ENCODE results near the gene TPP1. TPM values are rescaled to one million over a fixed set of nuclear protein-coding genes. Genes with fewer than 3 reads are reported as not detected.

Gene TPP1
- total RNA-seq, 4 donors from 2014 or later = 45.6 to 81.3 (median 58.0) TPM

DNA sequence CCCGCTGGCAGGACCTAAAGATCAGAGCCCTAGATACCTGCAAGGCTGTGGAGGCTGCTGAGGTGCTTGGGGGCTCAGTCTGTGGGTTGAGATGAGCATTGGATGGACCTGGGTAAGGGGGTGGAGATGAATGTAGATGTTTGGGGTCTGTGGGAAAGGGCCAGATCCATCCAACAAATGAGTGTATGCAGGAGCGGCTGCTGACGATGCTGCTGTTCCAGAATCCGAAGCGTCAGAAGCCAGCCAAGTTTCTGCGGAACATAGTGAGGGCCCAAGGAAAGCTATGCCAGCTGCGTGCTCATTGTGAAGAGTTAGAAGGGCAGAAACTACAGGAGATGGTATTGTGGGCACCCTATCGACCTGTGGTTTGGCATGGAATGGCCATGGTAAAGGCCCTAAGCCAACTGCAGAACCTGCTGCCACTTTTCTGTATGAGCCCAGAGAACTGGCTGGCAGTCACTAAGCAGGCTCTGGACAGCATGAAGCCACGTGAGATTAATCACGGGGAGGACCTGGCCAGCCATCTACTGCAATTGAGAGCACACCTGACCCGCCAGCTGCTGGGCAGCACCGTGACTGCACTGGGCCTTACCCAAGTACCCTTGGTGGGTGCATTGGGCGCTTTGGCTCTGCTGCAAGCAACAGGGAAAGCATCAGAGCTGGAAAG, 52.4 kb downstream of the TPP1 start:
- DNase-seq (ENCODE audit: low spot score in 2 of 2) = no peak
- 85 to 92% methylated on average over 11 to 12 of the region's 13 CpGs for WGBS, 2 donors
- Histone ChIP-seq H3K36me3 (peaks cover 0 to 68% (median 0%) of the 10 kb centered on the region in 3 donors), H3K27me3 (no peaks in the 10 kb centered on the region), H3K27ac (no peak overlapping the region), H3K4me1 (peaks cover 0 to 11% (median 0%) of the 10 kb centered on the region in 4 donors), H3K9me3 (no peaks in the 10 kb centered on the region), H3K4me3 (no peak overlapping the region)
- TF ChIP-seq POLR2A (IDR thresholded peaks at IDR 0.05) = no peak
- no peak for TF ChIP-seq EP300 (IDR thresholded peaks at IDR 0.05)
- TF ChIP-seq, protein P1, sequence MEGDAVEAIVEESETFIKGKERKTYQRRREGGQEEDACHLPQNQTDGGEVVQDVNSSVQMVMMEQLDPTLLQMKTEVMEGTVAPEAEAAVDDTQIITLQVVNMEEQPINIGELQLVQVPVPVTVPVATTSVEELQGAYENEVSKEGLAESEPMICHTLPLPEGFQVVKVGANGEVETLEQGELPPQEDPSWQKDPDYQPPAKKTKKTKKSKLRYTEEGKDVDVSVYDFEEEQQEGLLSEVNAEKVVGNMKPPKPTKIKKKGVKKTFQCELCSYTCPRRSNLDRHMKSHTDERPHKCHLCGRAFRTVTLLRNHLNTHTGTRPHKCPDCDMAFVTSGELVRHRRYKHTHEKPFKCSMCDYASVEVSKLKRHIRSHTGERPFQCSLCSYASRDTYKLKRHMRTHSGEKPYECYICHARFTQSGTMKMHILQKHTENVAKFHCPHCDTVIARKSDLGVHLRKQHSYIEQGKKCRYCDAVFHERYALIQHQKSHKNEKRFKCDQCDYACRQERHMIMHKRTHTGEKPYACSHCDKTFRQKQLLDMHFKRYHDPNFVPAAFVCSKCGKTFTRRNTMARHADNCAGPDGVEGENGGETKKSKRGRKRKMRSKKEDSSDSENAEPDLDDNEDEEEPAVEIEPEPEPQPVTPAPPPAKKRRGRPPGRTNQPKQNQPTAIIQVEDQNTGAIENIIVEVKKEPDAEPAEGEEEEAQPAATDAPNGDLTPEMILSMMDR (IDR thresholded peaks at IDR 0.05) = no peak

- Histone ChIP-seq H3K36me3 (peaks cover 0 to 67% (median 0%) of the 10 kb centered on the region in 3 donors), H3K4me3 (no peak overlapping the region), H3K9me3 (no peaks in the 10 kb centered on the region), H3K4me1 (peaks cover 0 to 6% (median 0%) of the 10 kb centered on the region in 4 donors), H3K27me3 (no peaks in the 10 kb centered on the region), H3K27ac (no peak overlapping the region)
- no peak for DNase-seq (ENCODE audit: low spot score in 2 of 2)
- WGBS, 2 donors = 90 to 94% methylated on average over 5 of the region's 5 CpGs
- TF ChIP-seq, protein P1 (IDR thresholded peaks at IDR 0.05) = no peak
- TF ChIP-seq EP300 (IDR thresholded peaks at IDR 0.05) = no peak
- TF ChIP-seq POLR2A (IDR thresholded peaks at IDR 0.05) = no peak
Observed at GRCh38 chr11:6565988-6566703, 53.1 kb downstream of the TPP1 start.

DNA sequence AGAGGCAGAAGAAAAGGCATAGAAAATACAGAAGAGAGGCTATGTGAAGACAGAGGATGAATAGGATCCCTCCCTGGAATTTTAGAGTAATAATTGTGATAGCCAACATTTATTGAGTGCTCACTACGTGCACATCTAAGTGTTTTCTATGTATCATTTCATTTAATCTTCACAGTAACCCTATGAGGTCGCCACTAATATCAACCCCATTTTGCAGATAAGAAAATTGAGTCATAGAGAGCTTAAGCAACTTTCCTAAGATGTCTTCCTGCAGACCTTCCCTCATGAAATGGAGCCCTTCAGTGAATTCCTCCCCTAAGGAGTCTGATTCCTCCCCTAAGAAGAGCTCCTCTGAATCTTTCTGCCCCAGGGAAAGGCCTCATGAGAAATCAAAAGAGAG, 53.9 kb downstream of the TPP1 start:
- no peak overlapping the region for H3K4me3 ChIP-seq
- no peaks in the 10 kb centered on the region for H3K9me3 ChIP-seq
- DNase-seq (ENCODE audit: low spot score in 2 of 2) = no peak
- peaks cover 0 to 6% (median 0%) of the 10 kb centered on the region in 4 donors for H3K4me1 ChIP-seq
- no peak overlapping the region for H3K27ac ChIP-seq
- WGBS, 2 donors = 90 to 91% methylated on average over 2 of the region's 2 CpGs
- H3K36me3 ChIP-seq = peaks cover 0 to 62% (median 0%) of the 10 kb centered on the region in 3 donors
- H3K27me3 ChIP-seq = no peaks in the 10 kb centered on the region
- TF ChIP-seq POLR2A (IDR thresholded peaks at IDR 0.05) (no peak), EP300 (IDR thresholded peaks at IDR 0.05) (no peak)
- TF ChIP-seq, protein P1 (IDR thresholded peaks at IDR 0.05) = no peak

- H3K36me3 ChIP-seq = peaks cover 0 to 73% (median 0%) of the 10 kb centered on the region in 3 donors
- H3K27me3 ChIP-seq = no peaks in the 10 kb centered on the region
- no peak overlapping the region for H3K4me3 ChIP-seq
- peaks cover 0 to 3% (median 0%) of the 10 kb centered on the region in 4 donors for H3K4me1 ChIP-seq
- no peak for DNase-seq (ENCODE audit: low spot score in 2 of 2)
- 71 to 91% methylated on average over 8 to 10 of the region's 10 CpGs for WGBS, 2 donors
- H3K9me3 ChIP-seq = no peaks in the 10 kb centered on the region
- TF ChIP-seq, protein P1 (IDR thresholded peaks at IDR 0.05) = no peak
- TF ChIP-seq POLR2A (IDR thresholded peaks at IDR 0.05) (no peak), EP300 (IDR thresholded peaks at IDR 0.05) (no peak)
- no peak overlapping the region for H3K27ac ChIP-seq
Observed at GRCh38 chr11:6563667-6564066, 55.6 kb downstream of the TPP1 start.

DNA sequence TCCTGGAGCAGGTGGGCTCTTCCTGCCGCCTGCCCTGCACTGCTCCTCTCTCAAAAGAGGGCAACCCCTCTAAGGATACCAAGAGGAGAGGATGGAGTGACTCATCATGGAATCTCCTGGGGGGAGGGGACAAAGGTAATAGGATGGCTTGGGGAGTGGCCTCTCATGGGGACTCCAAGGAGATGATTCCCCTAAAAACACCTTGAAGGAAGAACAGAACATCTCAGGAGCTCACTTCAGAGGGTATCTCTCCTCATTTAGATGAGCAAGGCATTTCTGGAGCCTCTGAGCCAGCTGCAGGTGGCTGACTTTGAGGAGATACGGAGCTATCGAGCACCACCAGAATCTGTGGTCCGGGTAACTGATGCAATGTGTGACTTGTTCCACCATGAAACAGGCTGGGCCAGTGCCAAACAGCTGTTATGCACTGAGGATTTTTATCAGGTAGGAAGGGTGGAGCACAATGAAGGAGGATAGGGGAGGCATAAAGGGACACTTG, 56.1 kb downstream of the TPP1 start:
- TF ChIP-seq EP300 (IDR thresholded peaks at IDR 0.05) = no peak
- no peak for TF ChIP-seq POLR2A (IDR thresholded peaks at IDR 0.05)
- TF ChIP-seq, protein P1 (IDR thresholded peaks at IDR 0.05) = no peak
- 95 to 98% methylated on average over 4 of the region's 4 CpGs for WGBS, 2 donors
- H3K4me1 ChIP-seq = no peaks in the 10 kb centered on the region
- H3K27me3 ChIP-seq = no peaks in the 10 kb centered on the region
- no peaks in the 10 kb centered on the region for H3K9me3 ChIP-seq
- peaks cover 0 to 78% (median 0%) of the 10 kb centered on the region in 3 donors for H3K36me3 ChIP-seq
- no peak overlapping the region for H3K27ac ChIP-seq
- no peak for DNase-seq (ENCODE audit: low spot score in 2 of 2)
- H3K4me3 ChIP-seq = no peak overlapping the region
